Measurements from ENCODE around the gene AAR2.

AAR2 gene

GRCh38 chr20:36235892-36236785 lies at the start of gene AAR2:
AAR2 (plus strand) TSS chr20:36236478; CDS start chr20:36239869, 3,391 bp downstream.
- DNase-seq (ENCODE audit: low spot score): peak; percentile 51

GRCh38 chr20:36193977-36194712 lies 42.1 kb upstream of the AAR2 start:
- DNase-seq (ENCODE audit: low spot score): no peak

- no peak for DNase-seq (ENCODE audit: low spot score)
These were observed 39.6 kb upstream of the AAR2 start for GRCh38 chr20:36196676-36197075.

- no peak for DNase-seq (ENCODE audit: low spot score)
These were observed 39.0 kb upstream of the AAR2 start for GRCh38 chr20:36197271-36197670.

GRCh38 chr20:36199345-36200257 lies 36.7 kb upstream of the AAR2 start:
- DNase-seq (ENCODE audit: low spot score): peak; percentile 82

GRCh38 chr20:36200451-36200850 lies 35.8 kb upstream of the AAR2 start:
- DNase-seq (ENCODE audit: low spot score): no peak

- DNase-seq (ENCODE audit: low spot score): no peak
These were observed 35.1 kb upstream of the AAR2 start for GRCh38 chr20:36201198-36201597.

GRCh38 chr20:36202891-36203338 lies 33.4 kb upstream of the AAR2 start:
- DNase-seq (ENCODE audit: low spot score): peak; percentile 52

- DNase-seq (ENCODE audit: low spot score): no peak
These were observed 32.4 kb upstream of the AAR2 start for GRCh38 chr20:36203861-36204260.

- no peak for DNase-seq (ENCODE audit: low spot score)
These were observed 31.3 kb upstream of the AAR2 start for GRCh38 chr20:36205026-36205425.

- DNase-seq (ENCODE audit: low spot score): no peak
These were observed 30.2 kb upstream of the AAR2 start for GRCh38 chr20:36206068-36206467.

- no peak for DNase-seq (ENCODE audit: low spot score)
These were observed 29.6 kb upstream of the AAR2 start for GRCh38 chr20:36206641-36207040.

- no peak for DNase-seq (ENCODE audit: low spot score)
These were observed 28.7 kb upstream of the AAR2 start for GRCh38 chr20:36207602-36208001.

GRCh38 chr20:36208257-36208656 lies 28.0 kb upstream of the AAR2 start:
- DNase-seq (ENCODE audit: low spot score): no peak

GRCh38 chr20:36210436-36211021 lies 25.7 kb upstream of the AAR2 start:
- no peak for DNase-seq (ENCODE audit: low spot score)

GRCh38 chr20:36213362-36213761 lies 22.9 kb upstream of the AAR2 start:
- DNase-seq (ENCODE audit: low spot score): no peak

GRCh38 chr20:36214684-36215256 lies 21.5 kb upstream of the AAR2 start:
- DNase-seq (ENCODE audit: low spot score): no peak

GRCh38 chr20:36215778-36216177 lies 20.5 kb upstream of the AAR2 start:
- DNase-seq (ENCODE audit: low spot score): no peak

- no peak for DNase-seq (ENCODE audit: low spot score)
These were observed 19.8 kb upstream of the AAR2 start for GRCh38 chr20:36216314-36217025.

GRCh38 chr20:36217226-36217625 lies 19.1 kb upstream of the AAR2 start:
- no peak for DNase-seq (ENCODE audit: low spot score)
